Hematopoietic multipotent progenitor cell treated with erythropoietin and hydrocortisone succinate and interleukin-3 and kit ligand, for 6 days (in vitro differentiated cells): Measurements from ENCODE around the gene THNSL1.
"Not testable (repeated sequence)": the region's sequence is repeated elsewhere in the genome, so short reads cannot be mapped to it uniquely, and the experiment has no call there.

Source experiments
- DNase-seq: peaks from one replicate; pipeline ENCODE4 v3.0.0-alpha.2; 2015

The THNSL1 gene

GRCh38 chr10:24998044-24998443 is 18.4 kb upstream of the THNSL1 start:
- DNase-seq: no peak

GRCh38 chr10:25011591-25011990 is 4.8 kb upstream of the THNSL1 start:
- DNase-seq: not testable (repeated sequence)

- no peak for DNase-seq
Observed at GRCh38 chr10:25014579-25014978, 1.8 kb upstream of the THNSL1 start.

GRCh38 chr10:25015828-25016375 is 510 bp upstream of the THNSL1 start, which contains the start of gene ENKUR:
TSS of gene ENKUR (minus strand) at chr10:25016158. CDS start at chr10:25015936, 222 bp downstream.
- peak; percentile 95 for DNase-seq

GRCh38 chr10:25017154-25017590 is 760 bp downstream of the THNSL1 start:
- no peak for DNase-seq

GRCh38 chr10:25017661-25018060 is 1.2 kb downstream of the THNSL1 start:
- peak; percentile 38 for DNase-seq

GRCh38 chr10:25018703-25019102 is 2.3 kb downstream of the THNSL1 start:
- no peak for DNase-seq

- no peak for DNase-seq
Observed at GRCh38 chr10:25023278-25023677, 6.9 kb downstream of the THNSL1 start.

GRCh38 chr10:25024528-25024927 is 8.1 kb downstream of the THNSL1 start:
- no peak for DNase-seq

- peak; percentile 53 for DNase-seq
Observed at GRCh38 chr10:25026463-25026862, 10.1 kb downstream of the THNSL1 start.

- no peak for DNase-seq
Observed at GRCh38 chr10:25028711-25029110, 12.3 kb downstream of the THNSL1 start.

- no peak for DNase-seq
Observed at GRCh38 chr10:25029519-25029918, 13.1 kb downstream of the THNSL1 start.

GRCh38 chr10:25036381-25036780 is 20.0 kb downstream of the THNSL1 start:
- DNase-seq: no peak

- DNase-seq: no peak
Observed at GRCh38 chr10:25038325-25038724, 21.9 kb downstream of the THNSL1 start.

- peak; percentile 16 for DNase-seq
Observed at GRCh38 chr10:25039531-25039930, 23.1 kb downstream of the THNSL1 start.

- no peak for DNase-seq
Observed at GRCh38 chr10:25046641-25047040, 30.2 kb downstream of the THNSL1 start.

GRCh38 chr10:25047088-25047487 is 30.7 kb downstream of the THNSL1 start:
- DNase-seq: no peak

- DNase-seq: peak; percentile 25
Observed at GRCh38 chr10:25047591-25048301, 31.3 kb downstream of the THNSL1 start.

GRCh38 chr10:25048450-25048849 is 32.0 kb downstream of the THNSL1 start:
- DNase-seq: no peak

- no peak for DNase-seq
Observed at GRCh38 chr10:25049966-25050365, 33.6 kb downstream of the THNSL1 start.

GRCh38 chr10:25050402-25050801 is 34.0 kb downstream of the THNSL1 start:
- DNase-seq: no peak

- DNase-seq: no peak
Observed at GRCh38 chr10:25052012-25052411, 35.6 kb downstream of the THNSL1 start.

GRCh38 chr10:25056726-25057125 is 40.3 kb downstream of the THNSL1 start:
- DNase-seq: no peak

GRCh38 chr10:25057886-25058285 is 41.5 kb downstream of the THNSL1 start:
- DNase-seq: no peak

GRCh38 chr10:25059990-25060389 is 43.6 kb downstream of the THNSL1 start:
- no peak for DNase-seq
